ENCODE results near the gene MARS1.

DNA sequence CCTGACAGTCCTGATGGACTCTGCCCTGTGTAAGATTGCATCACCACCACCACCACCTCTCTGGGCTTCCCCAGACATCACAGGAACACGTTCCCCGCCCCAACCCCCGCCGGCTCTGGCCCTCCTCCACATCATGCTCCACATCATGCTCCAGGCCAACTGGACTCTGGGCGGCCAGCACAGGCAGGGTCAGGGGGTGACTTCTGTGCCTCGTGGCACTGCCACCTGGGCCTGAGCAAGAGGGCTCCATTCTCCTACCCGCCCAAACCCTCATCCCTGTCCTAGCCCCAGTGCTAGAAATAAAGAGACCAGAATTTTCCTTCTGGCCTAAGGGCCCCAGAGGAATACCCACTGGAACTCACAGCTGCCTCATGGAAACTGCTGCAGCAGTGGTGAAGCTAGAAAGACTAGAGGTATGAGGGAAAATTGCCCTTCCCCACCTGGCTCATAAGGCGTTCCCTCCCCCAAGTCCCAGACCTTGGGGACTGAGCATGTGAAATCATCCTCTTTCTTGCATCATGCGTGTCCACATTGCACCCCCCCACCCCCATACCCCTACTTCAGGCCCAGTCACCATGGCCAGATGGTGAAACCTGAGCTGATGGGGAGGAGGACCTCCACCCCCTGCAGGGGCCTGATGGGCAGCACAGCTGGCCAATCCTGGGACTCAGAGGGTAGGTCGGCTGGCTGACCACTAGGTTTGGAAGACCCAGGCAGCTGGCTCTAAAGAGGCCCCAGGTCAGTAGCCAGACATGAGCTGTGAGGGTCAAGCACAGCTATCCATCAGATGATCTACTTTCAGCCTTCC is 33.1 kb upstream of the MARS1 start, which contains the start of gene INHBE:
- no peak for TF ChIP-seq POLR2A (IDR thresholded peaks at IDR 0.05)
- TF ChIP-seq, protein P1, sequence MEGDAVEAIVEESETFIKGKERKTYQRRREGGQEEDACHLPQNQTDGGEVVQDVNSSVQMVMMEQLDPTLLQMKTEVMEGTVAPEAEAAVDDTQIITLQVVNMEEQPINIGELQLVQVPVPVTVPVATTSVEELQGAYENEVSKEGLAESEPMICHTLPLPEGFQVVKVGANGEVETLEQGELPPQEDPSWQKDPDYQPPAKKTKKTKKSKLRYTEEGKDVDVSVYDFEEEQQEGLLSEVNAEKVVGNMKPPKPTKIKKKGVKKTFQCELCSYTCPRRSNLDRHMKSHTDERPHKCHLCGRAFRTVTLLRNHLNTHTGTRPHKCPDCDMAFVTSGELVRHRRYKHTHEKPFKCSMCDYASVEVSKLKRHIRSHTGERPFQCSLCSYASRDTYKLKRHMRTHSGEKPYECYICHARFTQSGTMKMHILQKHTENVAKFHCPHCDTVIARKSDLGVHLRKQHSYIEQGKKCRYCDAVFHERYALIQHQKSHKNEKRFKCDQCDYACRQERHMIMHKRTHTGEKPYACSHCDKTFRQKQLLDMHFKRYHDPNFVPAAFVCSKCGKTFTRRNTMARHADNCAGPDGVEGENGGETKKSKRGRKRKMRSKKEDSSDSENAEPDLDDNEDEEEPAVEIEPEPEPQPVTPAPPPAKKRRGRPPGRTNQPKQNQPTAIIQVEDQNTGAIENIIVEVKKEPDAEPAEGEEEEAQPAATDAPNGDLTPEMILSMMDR (IDR thresholded peaks at IDR 0.05) = no peak
- no peak for TF ChIP-seq EP300 (IDR thresholded peaks at IDR 0.05)
- no peak for TF ChIP-seq POLR2AphosphoS5 (IDR thresholded peaks at IDR 0.05)

All from stomach (tissue), 4 donors.